Vagina (tissue), 2 donors: ENCODE measurements around the gene RRAGC. TPM values are rescaled to one million over a fixed set of nuclear protein-coding genes. Genes with fewer than 3 reads are reported as not detected.

Experiments used
- DNase-seq, 2 donors: peaks; one replicate each; pipeline ENCODE4 v3.0.0-alpha.2; 2017; ENCODE audit errors: extremely low spot score in 2 of 2
- H3K27ac ChIP-seq: fragments of 200-600 bp; sonication (generic); one replicate; pipeline ENCODE4 v1.5.1; 2019
- H3K27me3 ChIP-seq: fragments of 200-600 bp; sonication (generic); one replicate; pipeline ENCODE4 v1.5.1; 2019
- H3K36me3 ChIP-seq, 2 donors: fragments of 200-600 bp; sonication (generic); one replicate each; pipeline ENCODE4 v1.5.1; 2017 to 2019
- H3K4me1 ChIP-seq: fragments of 200-600 bp; sonication (generic); one replicate; pipeline ENCODE4 v1.5.1; 2019
- H3K4me3 ChIP-seq, 2 donors: fragments of 200-600 bp; sonication (generic); 1 replicate in 1 of 2; 2 replicates in 1 of 2; pipeline ENCODE4 v1.5.1; 2016 to 2019
- H3K9me3 ChIP-seq: fragments of 200-600 bp; sonication (generic); one replicate; pipeline ENCODE4 v1.5.1; 2019
- POLR2A ChIP-seq, 2 donors: fragments of 450-650 bp; IDR thresholded peaks; one replicate each; pipeline ENCODE4 v1.6.1; 2017; ENCODE audit warnings: antibody characterized with exemption in 2 of 2, mild to moderate bottlenecking in 2 of 2, moderate library complexity in 2 of 2
- POLR2AphosphoS5 ChIP-seq, 2 donors: sonication (generic); formaldehyde crosslinking; IDR thresholded peaks; one replicate each; pipeline ENCODE4 v1.9.0; 2017; ENCODE audit warnings: antibody characterized with exemption in 2 of 2, mild to moderate bottlenecking in 2 of 2, low read depth in 1 of 2; ENCODE audit not compliant: insufficient read depth in 1 of 2
- intact Hi-C: fragments of 100-400 bp; cut with DNase I; formaldehyde crosslinking; loops from one replicate; pipeline ENCODE4 v1.15.1; 2023
- total RNA-seq: library from RNA; depleted of rRNA; stranded (reverse); fragments of >200 nt; gene quantifications from one replicate; pipeline ENCODE4 v1.2.3, GENCODE V29; 2016
- TF ChIP-seq, protein P1 (sequence below), 3 experiments: fragments of 450-650 bp in 2 of 3; fragments of 200-600 bp in 1 of 3; sonication (generic) in 1 of 3; IDR thresholded peaks; one replicate each; pipeline ENCODE4 v1.5.1; 2017 to 2019; ENCODE audit warnings: antibody characterized with exemption in 3 of 3, mild to moderate bottlenecking in 2 of 3, moderate library complexity in 2 of 3

Gene RRAGC
- total RNA-seq, 1 donor from 2014 or later, result 9.8 TPM

DNA sequence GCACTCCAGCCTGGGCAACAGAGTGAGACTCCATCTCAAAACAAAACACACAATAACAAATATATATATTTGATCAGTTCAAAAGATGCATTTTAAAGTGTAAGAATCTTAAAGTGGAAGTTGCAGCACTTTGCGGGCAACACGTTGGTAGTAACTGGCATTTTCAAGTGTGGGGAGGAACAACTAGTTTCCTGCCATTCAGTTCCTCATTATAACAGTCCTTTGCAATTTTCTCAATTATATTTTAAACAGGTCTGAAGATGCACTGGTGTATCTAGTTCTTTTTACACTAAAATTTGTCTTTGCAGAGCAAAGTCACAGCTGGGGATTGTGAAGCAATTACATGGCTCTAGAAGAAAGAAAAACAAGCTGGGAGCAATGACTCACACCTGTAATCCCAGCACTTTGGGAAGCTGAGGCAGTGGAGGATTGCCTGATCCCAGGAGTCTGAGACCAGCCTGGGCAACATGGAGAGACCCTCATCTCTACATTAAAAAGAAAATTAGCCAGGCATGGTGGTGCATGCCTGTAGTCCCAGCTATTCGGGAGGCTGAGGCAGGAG lies 25.3 kb downstream of the RRAGC start:
- TF ChIP-seq POLR2AphosphoS5 (IDR thresholded peaks at IDR 0.05; ENCODE audit: insufficient read depth in 1 of 2, low read depth in 1 of 2), result no peak
- TF ChIP-seq POLR2A (IDR thresholded peaks at IDR 0.05), result no peak
- TF ChIP-seq, protein P1, sequence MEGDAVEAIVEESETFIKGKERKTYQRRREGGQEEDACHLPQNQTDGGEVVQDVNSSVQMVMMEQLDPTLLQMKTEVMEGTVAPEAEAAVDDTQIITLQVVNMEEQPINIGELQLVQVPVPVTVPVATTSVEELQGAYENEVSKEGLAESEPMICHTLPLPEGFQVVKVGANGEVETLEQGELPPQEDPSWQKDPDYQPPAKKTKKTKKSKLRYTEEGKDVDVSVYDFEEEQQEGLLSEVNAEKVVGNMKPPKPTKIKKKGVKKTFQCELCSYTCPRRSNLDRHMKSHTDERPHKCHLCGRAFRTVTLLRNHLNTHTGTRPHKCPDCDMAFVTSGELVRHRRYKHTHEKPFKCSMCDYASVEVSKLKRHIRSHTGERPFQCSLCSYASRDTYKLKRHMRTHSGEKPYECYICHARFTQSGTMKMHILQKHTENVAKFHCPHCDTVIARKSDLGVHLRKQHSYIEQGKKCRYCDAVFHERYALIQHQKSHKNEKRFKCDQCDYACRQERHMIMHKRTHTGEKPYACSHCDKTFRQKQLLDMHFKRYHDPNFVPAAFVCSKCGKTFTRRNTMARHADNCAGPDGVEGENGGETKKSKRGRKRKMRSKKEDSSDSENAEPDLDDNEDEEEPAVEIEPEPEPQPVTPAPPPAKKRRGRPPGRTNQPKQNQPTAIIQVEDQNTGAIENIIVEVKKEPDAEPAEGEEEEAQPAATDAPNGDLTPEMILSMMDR (IDR thresholded peaks at IDR 0.05), result no peak
- H3K4me1 ChIP-seq, result no peaks in the 10 kb centered on the region
- no peaks in the 10 kb centered on the region for H3K27me3 ChIP-seq
- DNase-seq, result no peak
- peaks cover 0 to 16% of the 10 kb centered on the region in 2 donors for H3K36me3 ChIP-seq
- no peak overlapping the region for H3K4me3 ChIP-seq
- H3K27ac ChIP-seq, result no peak overlapping the region
- H3K9me3 ChIP-seq, result no peaks in the 10 kb centered on the region
- intact Hi-C loops, result loop anchor here (5.0 kb wide), 1 partner anchor 797 kb away; no protein-coding TSS in a partner anchor

DNA sequence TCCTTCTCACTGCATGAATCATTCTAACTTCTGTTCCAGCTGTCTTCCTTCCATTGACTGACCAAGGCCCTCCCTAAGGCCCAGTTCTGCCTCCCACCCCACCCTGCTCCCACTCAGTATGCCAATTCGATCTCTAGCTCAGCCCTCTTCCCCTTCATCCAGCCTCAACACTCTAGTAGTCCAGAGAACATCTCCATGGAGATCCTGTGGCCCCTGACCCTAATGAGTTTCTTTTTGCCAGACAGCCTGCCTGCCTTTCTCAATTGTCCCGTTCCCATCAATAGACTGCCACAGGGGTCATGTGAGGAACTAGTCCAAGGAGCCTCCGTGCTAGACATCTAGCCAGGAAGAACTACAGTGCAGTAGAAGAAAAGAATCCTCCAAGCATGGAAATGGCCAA lies 26.4 kb downstream of the RRAGC start:
- Histone ChIP-seq H3K4me1 (no peaks in the 10 kb centered on the region), H3K36me3 (peaks cover 0 to 4% of the 10 kb centered on the region in 2 donors), H3K27me3 (no peaks in the 10 kb centered on the region), H3K4me3 (no peak overlapping the region), H3K9me3 (no peaks in the 10 kb centered on the region), H3K27ac (no peak overlapping the region)
- no peak for DNase-seq
- intact Hi-C loops, result loop anchor here (5.0 kb wide), 1 partner anchor 796 kb away; no protein-coding TSS in a partner anchor
- no peak for TF ChIP-seq POLR2AphosphoS5 (IDR thresholded peaks at IDR 0.05; ENCODE audit: insufficient read depth in 1 of 2, low read depth in 1 of 2)
- TF ChIP-seq, protein P1 (IDR thresholded peaks at IDR 0.05), result no peak
- TF ChIP-seq POLR2A (IDR thresholded peaks at IDR 0.05), result no peak

DNA sequence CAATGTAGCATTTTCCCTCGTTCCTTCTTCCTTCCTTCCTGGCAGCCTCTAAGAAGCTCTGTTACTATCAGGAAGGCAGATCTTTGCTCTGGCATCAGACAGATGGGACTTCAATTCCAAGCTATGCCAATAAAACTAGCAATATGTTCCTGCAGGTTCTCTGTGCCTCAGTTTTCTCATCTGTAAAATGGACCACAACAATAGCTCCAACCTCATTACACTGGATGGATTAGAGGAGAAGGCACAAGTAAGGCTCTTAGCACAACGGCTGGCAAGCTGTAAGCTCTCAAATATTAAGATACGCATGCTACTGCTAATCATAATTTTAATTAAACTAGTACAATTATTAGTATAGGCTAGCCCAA lies 27.2 kb downstream of the RRAGC start:
- H3K9me3 ChIP-seq, result no peaks in the 10 kb centered on the region
- no peaks in the 10 kb centered on the region for H3K4me1 ChIP-seq
- intact Hi-C loops, result loop anchor here (5.0 kb wide), 1 partner anchor 795 kb away; no protein-coding TSS in a partner anchor
- H3K27me3 ChIP-seq, result no peaks in the 10 kb centered on the region
- H3K27ac ChIP-seq, result no peak overlapping the region
- TF ChIP-seq POLR2AphosphoS5 (IDR thresholded peaks at IDR 0.05; ENCODE audit: insufficient read depth in 1 of 2, low read depth in 1 of 2) (no peak), POLR2A (IDR thresholded peaks at IDR 0.05) (no peak)
- TF ChIP-seq, protein P1 (IDR thresholded peaks at IDR 0.05), result no peak
- DNase-seq, result no peak
- H3K4me3 ChIP-seq, result no peak overlapping the region
- no peaks in the 10 kb centered on the region for H3K36me3 ChIP-seq

DNA sequence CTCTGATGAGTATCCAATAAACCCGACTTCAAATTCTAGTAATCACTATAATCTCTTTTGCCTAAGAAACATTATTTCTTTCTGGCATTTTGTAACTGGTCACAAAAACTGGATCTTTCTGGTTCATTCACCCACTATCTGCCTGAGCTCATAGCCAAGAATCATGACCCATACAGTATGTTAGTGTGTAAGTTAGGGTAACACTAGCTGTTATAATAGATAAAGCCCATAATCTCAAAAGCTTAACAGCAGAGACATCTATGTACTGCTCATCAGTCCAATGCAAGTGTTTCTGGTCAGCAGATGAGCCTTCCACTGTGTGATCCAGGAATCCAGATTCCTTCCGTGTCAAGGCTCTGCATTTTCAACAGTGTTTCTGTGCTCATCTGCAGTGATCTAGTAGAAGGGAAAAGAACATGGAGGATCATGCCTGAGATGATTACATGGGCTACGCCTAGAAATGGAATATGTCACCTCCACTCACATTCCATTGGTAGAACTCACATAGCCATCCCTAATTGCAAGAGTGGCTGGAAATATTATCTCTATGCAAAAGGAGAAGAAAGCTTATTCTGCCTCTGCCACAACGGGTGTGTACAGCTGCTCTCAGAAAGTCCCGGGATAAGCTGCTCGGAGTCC lies 27.7 kb downstream of the RRAGC start:
- Histone ChIP-seq H3K27ac (no peak overlapping the region), H3K27me3 (no peaks in the 10 kb centered on the region), H3K36me3 (no peaks in the 10 kb centered on the region), H3K9me3 (no peaks in the 10 kb centered on the region), H3K4me3 (no peak overlapping the region), H3K4me1 (no peaks in the 10 kb centered on the region)
- TF ChIP-seq, protein P1 (IDR thresholded peaks at IDR 0.05), result no peak
- no peak for TF ChIP-seq POLR2A (IDR thresholded peaks at IDR 0.05)
- TF ChIP-seq POLR2AphosphoS5 (IDR thresholded peaks at IDR 0.05; ENCODE audit: insufficient read depth in 1 of 2, low read depth in 1 of 2), result no peak
- DNase-seq, result no peak
- intact Hi-C loops, result loop anchor here (5.0 kb wide), 1 partner anchor 795 kb away; no protein-coding TSS in a partner anchor

DNA sequence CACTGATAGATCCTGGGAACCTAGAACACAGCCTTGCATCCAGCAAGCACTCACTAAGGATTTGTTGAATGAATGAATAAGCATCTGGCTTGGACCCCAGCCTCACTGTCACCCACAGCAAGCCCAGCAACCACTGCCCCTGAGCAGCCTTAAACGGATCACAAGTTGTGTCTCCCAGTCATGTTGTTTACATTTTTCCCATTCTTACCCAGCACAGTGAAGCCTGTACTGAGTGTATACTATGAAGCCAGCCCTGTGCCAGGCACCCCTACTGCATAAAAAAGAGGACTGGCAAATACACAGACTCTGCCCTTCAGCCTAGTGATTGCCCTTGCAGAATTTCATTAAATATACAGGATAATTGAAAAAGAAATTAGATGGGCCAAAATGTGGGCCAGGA lies 30.2 kb downstream of the RRAGC start:
- TF ChIP-seq POLR2AphosphoS5 (IDR thresholded peaks at IDR 0.05; ENCODE audit: insufficient read depth in 1 of 2, low read depth in 1 of 2) (no peak), POLR2A (IDR thresholded peaks at IDR 0.05) (no peak)
- TF ChIP-seq, protein P1 (IDR thresholded peaks at IDR 0.05), result no peak
- Histone ChIP-seq H3K4me1 (no peaks in the 10 kb centered on the region), H3K36me3 (no peaks in the 10 kb centered on the region), H3K27ac (no peak overlapping the region), H3K27me3 (no peaks in the 10 kb centered on the region), H3K9me3 (no peaks in the 10 kb centered on the region), H3K4me3 (no peak overlapping the region)
- intact Hi-C loops, result no loop called here
- DNase-seq, result no peak
